Activated CD8-positive, alpha-beta memory T cell treated with anti-CD3 and anti-CD28 coated beads for 36 hours (primary cell): Measurements from ENCODE around the gene USP48. TPM values are rescaled to one million over a fixed set of nuclear protein-coding genes. Genes with fewer than 3 reads are reported as not detected.

ENCODE experiments used
- CTCF ChIA-PET: fragments of 350-600 bp; sonication (Branson Sonifier 250); formaldehyde crosslinking; loops from one replicate; lab custom pipeline; 2021; ENCODE audit warnings: antibody characterized with exemption; lab: Charles Lee
- POLR2A ChIA-PET: fragments of 350-600 bp; sonication (Branson Sonifier 250); formaldehyde crosslinking; loops from one replicate; lab custom pipeline; 2021; ENCODE audit warnings: antibody characterized with exemption; lab: Charles Lee
- total RNA-seq, 2 experiments: library from RNA; stranded (reverse); gene quantifications; one replicate each; pipeline ENCODE4 v1.2.3, GENCODE V29; 2021

The USP48 gene
- total RNA-seq, 2 experiments from 2014 or later: 58.8 to 61.1 TPM

GRCh38 chr1:21759182-21759581, 23.8 kb downstream of the USP48 start:
- CTCF ChIA-PET: no interaction called here
- POLR2A ChIA-PET: no interaction called here

GRCh38 chr1:21758614-21759013, 24.3 kb downstream of the USP48 start:
- POLR2A ChIA-PET: no interaction called here
- CTCF ChIA-PET: no interaction called here

GRCh38 chr1:21756393-21757089, 26.4 kb downstream of the USP48 start:
- POLR2A ChIA-PET: no interaction called here
- CTCF ChIA-PET: no interaction called here

GRCh38 chr1:21755067-21755466, 27.9 kb downstream of the USP48 start:
- ChIA-PET POLR2A (no interaction called here), CTCF (no interaction called here)

GRCh38 chr1:21754583-21754982, 28.4 kb downstream of the USP48 start:
- ChIA-PET CTCF (no interaction called here), POLR2A (no interaction called here)

- POLR2A ChIA-PET: no interaction called here
- CTCF ChIA-PET: interaction anchor here (0.6 to 1.0 kb wide), 3 partner anchors 19 to 63 kb away, joined by 4 to 5 read pairs (median 4); no protein-coding TSS in a partner anchor
These were observed 30.8 kb downstream of the USP48 start for GRCh38 chr1:21752186-21752585.

GRCh38 chr1:21751281-21751680, 31.7 kb downstream of the USP48 start:
- ChIA-PET POLR2A (no interaction called here), CTCF (interaction anchor here (1.0 kb wide), 1 partner anchor 20 kb away, joined by 5 read pairs; no protein-coding TSS in a partner anchor)

- POLR2A ChIA-PET: no interaction called here
- CTCF ChIA-PET: no interaction called here
These were observed 32.1 kb downstream of the USP48 start for GRCh38 chr1:21750841-21751240.

GRCh38 chr1:21749859-21750468, 33.0 kb downstream of the USP48 start:
- POLR2A ChIA-PET: no interaction called here
- CTCF ChIA-PET: no interaction called here

GRCh38 chr1:21749109-21749508, 33.8 kb downstream of the USP48 start:
- ChIA-PET POLR2A (no interaction called here), CTCF (no interaction called here)

- CTCF ChIA-PET: no interaction called here
- POLR2A ChIA-PET: no interaction called here
These were observed 39.5 kb downstream of the USP48 start for GRCh38 chr1:21743476-21743875.

- CTCF ChIA-PET: no interaction called here
- POLR2A ChIA-PET: no interaction called here
These were observed 40.4 kb downstream of the USP48 start for GRCh38 chr1:21742578-21742977.

GRCh38 chr1:21741206-21741605, 41.7 kb downstream of the USP48 start:
- CTCF ChIA-PET: interaction anchor here (0.6 kb wide), 1 partner anchor 976 kb away, joined by 3 read pairs; no protein-coding TSS in a partner anchor

GRCh38 chr1:21736876-21737275, 46.1 kb downstream of the USP48 start:
- ChIA-PET POLR2A (no interaction called here), CTCF (no interaction called here)

More at GRCh38 chr1:21741206-21741605, 41.7 kb downstream of the USP48 start:
- POLR2A ChIA-PET: no interaction called here

GRCh38 chr1:21736011-21736410, 46.9 kb downstream of the USP48 start:
- ChIA-PET CTCF (no interaction called here), POLR2A (no interaction called here)

GRCh38 chr1:21734526-21734925, 48.4 kb downstream of the USP48 start:
- ChIA-PET CTCF (no interaction called here), POLR2A (no interaction called here)

GRCh38 chr1:21732664-21733063, 50.3 kb downstream of the USP48 start:
- CTCF ChIA-PET: no interaction called here
- POLR2A ChIA-PET: no interaction called here

GRCh38 chr1:21725748-21726392, 57.1 kb downstream of the USP48 start:
- CTCF ChIA-PET: no interaction called here

GRCh38 chr1:21724570-21724969, 58.4 kb downstream of the USP48 start:
- ChIA-PET POLR2A (no interaction called here), CTCF (no interaction called here)

More at GRCh38 chr1:21725748-21726392, 57.1 kb downstream of the USP48 start:
- POLR2A ChIA-PET: interaction anchor here (0.6 to 0.7 kb wide), 2 partner anchors 11 to 1329 kb away, joined by 3 read pairs; no protein-coding TSS in a partner anchor

GRCh38 chr1:21724098-21724497, 58.9 kb downstream of the USP48 start:
- ChIA-PET CTCF (no interaction called here), POLR2A (no interaction called here)
